A549 (cell line): ENCODE data around the gene NLRX1. TPM values are rescaled to one million over a fixed set of nuclear protein-coding genes. Genes with fewer than 3 reads are reported as not detected.
A peak's percentile ranks its signal among the peaks of the same experiment; 100 is the strongest.
"Not testable (repeated sequence)": the region's sequence is repeated elsewhere in the genome, so short reads cannot be mapped to it uniquely, and the experiment has no call there.

Experiments
- ATAC-seq, 2 experiments: fragments of 200-7000 bp in 1 of 2; fragments of >200 bp in 1 of 2; cut with Nextera tagmentation in 1 of 2; cut with Tn5 transposase in 1 of 2; 3 replicates each; pipeline versions ENCODE4 v1.8.0 to v1.9.1; 2018 to 2020; ENCODE audit warnings: mild to moderate bottlenecking in 1 of 2, moderate library complexity in 1 of 2
- CTCF ChIA-PET: fragments of 300-600 bp; sonication (Branson Sonifier 250); formaldehyde crosslinking; extraction: SDS; loops from one replicate; lab custom pipeline; 2021; ENCODE audit warnings: antibody characterized with exemption, inconsistent platforms; lab: Yijun Ruan, JAX
- POLR2A ChIA-PET: fragments of 350-600 bp; formaldehyde crosslinking; extraction: SDS; loops from one replicate; lab custom pipeline; 2021; ENCODE audit warnings: antibody characterized with exemption, inconsistent platforms; lab: Yijun Ruan, JAX
- DNase-seq, 2 experiments: peaks; one replicate each; pipeline versions ENCODE4 v3.0.0 to v3.0.0-alpha.2; 2011 to 2016; ENCODE audit warnings: low read depth in 1 of 2, low spot score in 1 of 2
- FAIRE-seq: peaks from 2 replicates; lab custom pipeline; 2011; peaks lifted over from hg19 to GRCh38; lab: Jason Lieb, UNC
- H3K27ac ChIP-seq, 2 experiments: fragments of >200 bp; sonication (Bioruptor Twin); formaldehyde crosslinking; 3 replicates each; pipeline ENCODE4 v1.5.1; 2016 to 2017
- H3K4me1 ChIP-seq: fragments of >200 bp; sonication (Bioruptor Twin); formaldehyde crosslinking; 3 replicates; pipeline ENCODE4 v1.6.1; 2016
- H3K4me2 ChIP-seq: fragments of >200 bp; sonication (Bioruptor Twin); formaldehyde crosslinking; 3 replicates; pipeline ENCODE4 v1.6.1; 2016
- H3K4me3 ChIP-seq: fragments of >200 bp; sonication (Bioruptor Twin); formaldehyde crosslinking; 3 replicates; pipeline ENCODE4 v1.5.1; 2016
- H3K9me3 ChIP-seq: fragments of >200 bp; sonication (Bioruptor Twin); formaldehyde crosslinking; 3 replicates; pipeline ENCODE4 v1.6.1; 2016
- BCL3 ChIP-seq: fragments of >200 bp; sonication (Bioruptor Twin); formaldehyde crosslinking; IDR thresholded peaks from 3 replicates; pipeline ENCODE4 v1.6.1; 2016
- CBX8 ChIP-seq: fragments of 200-600 bp; sonication (generic); IDR thresholded peaks from 2 replicates; pipeline ENCODE4 v1.6.1; 2016
- E2F6 ChIP-seq: IDR thresholded peaks from 2 replicates; pipeline ENCODE4 v1.6.1; 2012; ENCODE audit warnings: low read depth, borderline replicate concordance
- FOSL2 ChIP-seq, 2 experiments: fragments of 450-650 bp in 1 of 2; fragments of >200 bp in 1 of 2; sonication (Bioruptor Twin) in 1 of 2; formaldehyde crosslinking; IDR thresholded peaks; 2 replicates each; pipeline versions ENCODE4 v1.5.0 to v1.6.1; 2016 to 2020; ENCODE audit warnings: mild to moderate bottlenecking in 1 of 2, moderate library complexity in 1 of 2
- FOXS1 ChIP-seq: fragments of 250-450 bp; sonication (Bioruptor Pico); IDR thresholded peaks from 2 replicates; pipeline ENCODE4 v1.5.0; 2020; ENCODE audit warnings: mild to moderate bottlenecking, moderate library complexity
- HMGXB4 ChIP-seq: fragments of 250-450 bp; sonication (Bioruptor Pico); IDR thresholded peaks from 2 replicates; pipeline ENCODE4 v1.5.0; 2021; ENCODE audit warnings: mild to moderate bottlenecking, moderate library complexity, borderline replicate concordance
- JUN ChIP-seq, 2 experiments: fragments of >200 bp; sonication (Bioruptor Twin); formaldehyde crosslinking; IDR thresholded peaks; 2 replicates in 1 of 2; 3 replicates in 1 of 2; pipeline ENCODE4 v1.6.1; 2016 to 2017
- MYC ChIP-seq: IDR thresholded peaks from 2 replicates; pipeline ENCODE4 v1.6.1; 2012; ENCODE audit warnings: mild to moderate bottlenecking, inconsistent platforms, low read length, improper control_type of control experiment, borderline replicate concordance
- NPAS2 ChIP-seq: fragments of 250-450 bp; sonication (Bioruptor Pico); IDR thresholded peaks from 2 replicates; pipeline ENCODE4 v1.8.0; 2022; ENCODE audit warnings: mild to moderate bottlenecking, moderate library complexity, borderline replicate concordance
- NR3C1 ChIP-seq: fragments of >200 bp; sonication (Bioruptor Twin); formaldehyde crosslinking; IDR thresholded peaks from 3 replicates; pipeline ENCODE4 v1.6.1; 2017
- PBX3 ChIP-seq: IDR thresholded peaks from 2 replicates; pipeline ENCODE4 v1.6.1; 2012
- POLR2AphosphoS2 ChIP-seq: conservative IDR thresholded peaks from 2 replicates; pipeline ENCODE4 v1.6.1; 2012; ENCODE audit warnings: low read length, improper control_type of control experiment, inconsistent platforms
- RCOR1 ChIP-seq: fragments of 150-350 bp; IDR thresholded peaks from 2 replicates; pipeline ENCODE4 v1.6.1; 2014; ENCODE audit warnings: antibody characterized with exemption, low read length, low read depth
- REST ChIP-seq: fragments of 200-600 bp; sonication (generic); IDR thresholded peaks from 2 replicates; pipeline ENCODE4 v1.6.1; 2016; ENCODE audit warnings: antibody characterized with exemption, mild to moderate bottlenecking, moderate library complexity
- TFCP2L1 ChIP-seq: fragments of 250-450 bp; sonication (Bioruptor Pico); IDR thresholded peaks from 2 replicates; pipeline ENCODE4 v1.5.0; 2021; ENCODE audit warnings: mild to moderate bottlenecking
- TP53 ChIP-seq: fragments of 250-450 bp; sonication (Bioruptor Pico); IDR thresholded peaks from 2 replicates; pipeline ENCODE4 v1.5.0; 2021; ENCODE audit warnings: mild to moderate bottlenecking, moderate library complexity
- ZNF302 ChIP-seq: fragments of 250-450 bp; sonication (Bioruptor Pico); IDR thresholded peaks from 2 replicates; pipeline ENCODE4 v1.9.0; 2021; ENCODE audit warnings: inconsistent platforms, mild to moderate bottlenecking, moderate library complexity
- WGBS: methylation state at CpG from one replicate; pipeline ENCODE4 v1.1.6; 2017; ENCODE audit errors: missing lambda C conversion rate; 5-methylcytosine and 5-hydroxymethylcytosine counted together
- polyA plus RNA-seq, 4 experiments: library from polyadenylated mRNA; depleted of rRNA in 3 of 4; stranded (reverse); fragments of >200 nt; fragmentation: RNase III in 1 of 4; extraction: RNeasy Plus Mini Kit Qiagen cat#74134 plus additional on column Dnase treatment in 1 of 4; gene quantifications; 2 replicates in 3 of 4; 3 replicates in 1 of 4; pipeline ENCODE4 v1.2.3, GENCODE V29; 2011 to 2017

Gene NLRX1
- polyA plus RNA-seq, 2 of the 4 experiments (the other 2 are of a cell fraction): 8.4 to 8.5 TPM

- no peak for TF ChIP-seq FOSL2 (IDR thresholded peaks at IDR 0.05)
- no peak for TF ChIP-seq FOSL2 (CRISPR knock-in tag; IDR thresholded peaks at IDR 0.05)
- TF ChIP-seq NR3C1: no peak
- no peak for TF ChIP-seq NPAS2 (CRISPR knock-in tag)
- no peak for TF ChIP-seq BCL3
- DNase-seq: no peak
- WGBS: 88% methylated on average over 5 of the region's 9 CpGs
- no peak overlapping the region for H3K4me3 ChIP-seq
- CTCF ChIA-PET: interaction anchor here (0.8 to 4.2 kb wide), 6 partner anchors 12 to 133 kb away, joined by 3 to 17 read pairs (median 4); partner anchors contain the start of genes CBL and NLRX1
- H3K4me1 ChIP-seq: peaks cover 5% of the 10 kb centered on the region
- FAIRE-seq: no peak
- no peaks in the 10 kb centered on the region for H3K9me3 ChIP-seq
- H3K4me2 ChIP-seq: no peak overlapping the region
- POLR2A ChIA-PET: no interaction called here
- H3K27ac ChIP-seq: no peak overlapping the region
- no peak for ATAC-seq
Measured at GRCh38 chr11:119190531-119190930, 22.0 kb downstream of the NLRX1 start.

- FAIRE-seq; ATAC-seq; H3K4me3 ChIP-seq; POLR2A ChIA-PET; H3K4me1 ChIP-seq; H3K9me3 ChIP-seq; DNase-seq; H3K27ac ChIP-seq; H3K4me2 ChIP-seq; TF ChIP-seq FOSL2 (IDR thresholded peaks at IDR 0.05): not testable (repeated sequence)
- CTCF ChIA-PET: interaction anchor here (1.0 to 4.2 kb wide), 6 partner anchors 12 to 133 kb away, joined by 3 to 17 read pairs (median 5); partner anchors contain the start of genes CBL and NLRX1
- peak; percentile 9; the same call in 1 of the 2 replicates for TF ChIP-seq FOSL2 (CRISPR knock-in tag; IDR thresholded peaks at IDR 0.05)
- 41% methylated on average over 14 of the region's 14 CpGs for WGBS
Measured at GRCh38 chr11:119191265-119191664, 22.7 kb downstream of the NLRX1 start.

- Histone ChIP-seq H3K4me2 (no peak overlapping the region), H3K4me3 (no peak overlapping the region), H3K4me1 (no peaks in the 10 kb centered on the region; the same call in 2 of the 3 replicates), H3K27ac (no peak overlapping the region), H3K9me3 (no peaks in the 10 kb centered on the region)
- FAIRE-seq (no peak), DNase-seq (no peak), ATAC-seq (no peak)
- CTCF ChIA-PET: interaction anchor here (1.4 to 2.6 kb wide), 4 partner anchors 23 to 47 kb away, joined by 5 to 10 read pairs (median 6); partner anchors contain the start of gene NLRX1
- WGBS: 98% methylated on average over 3 of the region's 3 CpGs
- POLR2A ChIA-PET: no interaction called here
- TF ChIP-seq RCOR1 (no peak), FOXS1 (CRISPR knock-in tag) (no peak), TP53 (CRISPR knock-in tag) (no peak), NPAS2 (CRISPR knock-in tag) (no peak), ZNF302 (no peak), HMGXB4 (CRISPR knock-in tag) (no peak), CBX8 (no peak), PBX3 (no peak), TFCP2L1 (CRISPR knock-in tag) (no peak), REST (no peak), E2F6 (no peak), JUN (IDR thresholded peaks at IDR 0.05) (no peak), MYC (no peak), FOSL2 (IDR thresholded peaks at IDR 0.05) (no peak), FOSL2 (CRISPR knock-in tag; IDR thresholded peaks at IDR 0.05) (no peak), POLR2AphosphoS2 (no peak)
Measured at GRCh38 chr11:119192111-119192510, 23.6 kb downstream of the NLRX1 start.
